ENCODE measurements around the gene ZSWIM5. TPM values are rescaled to one million over a fixed set of nuclear protein-coding genes. Genes with fewer than 3 reads are reported as not detected.
"Not testable (repeated sequence)": the region's sequence is repeated elsewhere in the genome, so short reads cannot be mapped to it uniquely, and the experiment has no call there.

Gene ZSWIM5
- total RNA-seq, 4 donors from 2014 or later: 1.3 to 2.2 (median 1.7) TPM

DNA sequence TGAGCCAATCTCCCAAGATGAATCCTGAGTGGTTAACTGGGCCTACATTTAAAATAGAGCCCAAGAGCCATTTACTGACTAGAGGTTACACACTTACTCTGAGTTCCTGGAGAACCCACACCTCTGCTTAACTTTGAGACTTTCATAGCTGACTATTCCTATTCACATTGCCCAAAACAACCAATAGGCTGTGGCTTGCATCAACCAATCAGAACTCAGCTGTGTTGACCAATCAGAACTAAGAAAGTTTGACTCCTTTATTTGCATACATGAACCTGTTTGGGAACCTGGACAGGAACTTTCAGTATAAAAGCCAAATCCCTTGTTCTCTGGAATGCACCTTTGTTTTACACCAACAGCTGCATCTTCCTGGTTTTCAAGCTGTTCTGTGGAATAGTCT, 9.5 kb downstream of the ZSWIM5 start:
- no peak for DNase-seq (ENCODE audit: low spot score in 2 of 2)
- H3K4me3 ChIP-seq (ENCODE audit: low read depth, poor library complexity, severe bottlenecking): no peak overlapping the region
- no peak for TF ChIP-seq POLR2A (IDR thresholded peaks at IDR 0.05)
- TF ChIP-seq, protein P1, sequence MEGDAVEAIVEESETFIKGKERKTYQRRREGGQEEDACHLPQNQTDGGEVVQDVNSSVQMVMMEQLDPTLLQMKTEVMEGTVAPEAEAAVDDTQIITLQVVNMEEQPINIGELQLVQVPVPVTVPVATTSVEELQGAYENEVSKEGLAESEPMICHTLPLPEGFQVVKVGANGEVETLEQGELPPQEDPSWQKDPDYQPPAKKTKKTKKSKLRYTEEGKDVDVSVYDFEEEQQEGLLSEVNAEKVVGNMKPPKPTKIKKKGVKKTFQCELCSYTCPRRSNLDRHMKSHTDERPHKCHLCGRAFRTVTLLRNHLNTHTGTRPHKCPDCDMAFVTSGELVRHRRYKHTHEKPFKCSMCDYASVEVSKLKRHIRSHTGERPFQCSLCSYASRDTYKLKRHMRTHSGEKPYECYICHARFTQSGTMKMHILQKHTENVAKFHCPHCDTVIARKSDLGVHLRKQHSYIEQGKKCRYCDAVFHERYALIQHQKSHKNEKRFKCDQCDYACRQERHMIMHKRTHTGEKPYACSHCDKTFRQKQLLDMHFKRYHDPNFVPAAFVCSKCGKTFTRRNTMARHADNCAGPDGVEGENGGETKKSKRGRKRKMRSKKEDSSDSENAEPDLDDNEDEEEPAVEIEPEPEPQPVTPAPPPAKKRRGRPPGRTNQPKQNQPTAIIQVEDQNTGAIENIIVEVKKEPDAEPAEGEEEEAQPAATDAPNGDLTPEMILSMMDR (IDR thresholded peaks at IDR 0.05): no peak

DNA sequence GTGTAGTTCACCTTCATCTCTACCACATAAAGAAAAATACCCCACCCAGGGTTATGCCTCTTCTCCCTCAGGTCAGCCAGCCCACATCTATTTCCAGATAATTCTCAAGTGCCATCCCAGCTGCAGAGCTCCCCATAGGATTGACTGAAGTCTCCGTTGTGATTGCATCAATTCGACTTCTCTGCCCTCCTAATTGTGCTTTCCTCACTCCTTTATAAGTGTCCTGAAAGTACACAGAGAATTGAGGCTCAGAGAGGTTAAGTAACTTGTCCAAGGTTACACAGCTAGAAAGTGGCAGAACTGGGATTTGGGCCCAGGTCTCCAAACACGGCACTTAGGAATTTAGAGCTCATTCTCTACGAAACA, 15.0 kb downstream of the ZSWIM5 start:
- intact Hi-C loops (cut with DNase I; ENCODE audit: low total_unique reads): no loop called here
- H3K4me3 ChIP-seq (ENCODE audit: low read depth, poor library complexity, severe bottlenecking): no peak overlapping the region
- 91 to 92% methylated on average over 4 of the region's 4 CpGs for WGBS, 2 donors
- TF ChIP-seq, protein P1 (IDR thresholded peaks at IDR 0.05): no peak
- no peak for TF ChIP-seq POLR2A (IDR thresholded peaks at IDR 0.05)
- no peak for DNase-seq (ENCODE audit: low spot score in 2 of 2)

More for the DNA sequence above, 9.5 kb downstream of the ZSWIM5 start:
- intact Hi-C loops (cut with DNase I; ENCODE audit: low total_unique reads): no loop called here

DNA sequence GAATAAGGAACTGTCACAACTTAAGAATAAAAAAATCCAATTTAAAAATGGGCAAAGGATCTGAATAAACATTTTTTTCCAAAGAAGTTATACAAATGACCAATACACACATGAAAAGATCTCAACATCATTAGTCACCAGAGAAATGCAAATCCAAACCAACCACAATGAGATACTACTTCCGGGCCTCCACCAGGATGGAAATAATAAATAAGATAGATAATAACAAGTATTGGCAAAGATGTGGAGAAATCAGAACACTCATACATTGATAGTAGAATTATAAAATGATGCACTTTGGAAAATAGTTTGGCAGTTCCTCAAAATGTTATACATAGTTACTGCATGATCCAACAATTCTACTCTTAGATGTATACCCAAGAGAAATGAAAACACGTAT, 18.7 kb downstream of the ZSWIM5 start:
- TF ChIP-seq, protein P1 (IDR thresholded peaks at IDR 0.05): no peak
- TF ChIP-seq POLR2A (IDR thresholded peaks at IDR 0.05): no peak
- no peak for DNase-seq (ENCODE audit: low spot score in 2 of 2)
- intact Hi-C loops (cut with DNase I; ENCODE audit: low total_unique reads): no loop called here
- 68 to 73% methylated on average over 2 of the region's 2 CpGs for WGBS, 2 donors
- H3K4me3 ChIP-seq (ENCODE audit: low read depth, poor library complexity, severe bottlenecking): no peak overlapping the region

DNA sequence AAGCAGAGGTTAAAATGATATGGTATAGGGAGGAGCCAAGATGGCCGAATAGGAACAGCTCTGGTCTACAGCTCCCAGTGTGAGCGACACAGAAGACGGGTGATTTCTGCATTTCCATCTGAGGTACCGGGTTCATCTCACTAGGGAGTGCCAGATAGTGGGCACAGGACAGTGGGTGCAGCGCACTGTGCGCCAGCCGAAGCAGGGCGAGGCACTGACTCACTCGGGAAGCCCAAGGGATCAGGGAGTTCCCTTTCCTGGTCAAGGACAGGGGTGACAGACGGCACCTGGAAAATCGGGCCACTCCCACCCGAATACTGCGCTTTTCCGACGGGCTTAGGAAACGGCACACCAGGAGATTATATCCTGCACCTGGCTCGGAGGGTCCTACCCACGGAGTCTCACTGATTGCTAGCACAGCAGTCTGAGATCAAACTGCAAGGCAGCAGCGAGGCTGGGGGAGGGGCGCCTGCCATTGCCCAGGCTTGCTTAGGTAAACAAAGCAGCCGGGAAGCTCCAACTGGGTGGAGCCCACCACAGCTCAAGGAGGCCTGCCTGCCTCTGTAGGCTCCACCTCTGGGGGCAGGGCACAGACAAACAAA, 26.4 kb downstream of the ZSWIM5 start:
- DNase-seq (ENCODE audit: low spot score in 2 of 2); H3K4me3 ChIP-seq (ENCODE audit: low read depth, poor library complexity, severe bottlenecking); intact Hi-C loops (cut with DNase I; ENCODE audit: low total_unique reads): not testable (repeated sequence)
- WGBS, 2 donors: 92 to 93% methylated on average over 19 to 21 of the region's 21 CpGs

DNA sequence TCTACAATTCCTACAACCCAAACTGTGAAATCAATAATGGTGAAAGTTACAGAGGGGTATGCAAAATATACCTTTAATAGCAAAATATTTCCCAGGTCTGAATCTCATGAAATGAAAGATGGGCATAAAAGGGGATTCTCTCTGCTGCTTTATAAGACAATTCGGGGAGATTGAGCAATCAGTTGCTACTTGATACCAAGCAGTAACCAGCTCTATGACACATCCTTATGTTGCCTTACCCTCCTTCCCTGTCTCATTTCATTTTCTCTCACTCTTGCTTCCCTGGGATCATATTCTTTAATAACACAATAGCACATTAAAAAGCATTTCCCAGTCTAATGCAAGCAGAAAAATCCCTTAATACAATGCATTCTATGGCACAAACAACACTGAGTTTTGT, 29.0 kb downstream of the ZSWIM5 start:
- no peak for DNase-seq (ENCODE audit: low spot score in 2 of 2)
- no peak overlapping the region for H3K4me3 ChIP-seq (ENCODE audit: low read depth, poor library complexity, severe bottlenecking)
- intact Hi-C loops (cut with DNase I; ENCODE audit: low total_unique reads): no loop called here
- TF ChIP-seq, protein P1 (IDR thresholded peaks at IDR 0.05): no peak
- TF ChIP-seq POLR2A (IDR thresholded peaks at IDR 0.05): no peak
- WGBS, 2 donors: 86 to 92% methylated on average over 1 of the region's 1 CpG

DNA sequence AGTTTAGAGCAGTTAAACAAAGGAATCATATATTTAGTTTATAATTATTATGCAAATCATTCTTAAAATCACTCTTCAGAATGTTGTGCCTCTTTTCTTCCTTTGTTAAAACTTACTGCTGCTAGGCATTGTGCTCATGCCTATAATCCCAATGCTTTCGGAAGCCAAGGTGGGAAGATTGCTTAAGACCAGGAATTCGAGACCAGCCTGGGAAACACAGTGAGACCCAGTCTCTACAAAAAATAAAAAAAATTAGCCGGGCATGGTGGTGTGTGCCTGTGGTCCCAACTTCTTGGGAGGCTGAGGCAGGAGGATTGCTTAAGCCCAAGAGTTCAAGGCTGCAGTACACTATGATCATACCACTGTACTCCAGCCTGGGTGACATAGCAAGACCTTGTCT, 33.6 kb downstream of the ZSWIM5 start:
- TF ChIP-seq POLR2A (IDR thresholded peaks at IDR 0.05): no peak
- TF ChIP-seq, protein P1 (IDR thresholded peaks at IDR 0.05): no peak
- intact Hi-C loops (cut with DNase I; ENCODE audit: low total_unique reads): no loop called here
- no peak overlapping the region for H3K4me3 ChIP-seq (ENCODE audit: low read depth, poor library complexity, severe bottlenecking)
- no peak for DNase-seq (ENCODE audit: low spot score in 2 of 2)
- WGBS, 2 donors: 88% methylated on average over 3 of the region's 3 CpGs

Data from lower leg skin (tissue), 4 donors.